AG08395 (cell line): ENCODE measurements around the gene PLEKHA7.
"Not testable (repeated sequence)": the region's sequence is repeated elsewhere in the genome, so short reads cannot be mapped to it uniquely, and the experiment has no call there.

Experiments
- DNase-seq: peaks from one replicate; pipeline ENCODE4 v3.0.0; 2012; ENCODE audit warnings: mixed read lengths, low spot score

The PLEKHA7 gene

DNA sequence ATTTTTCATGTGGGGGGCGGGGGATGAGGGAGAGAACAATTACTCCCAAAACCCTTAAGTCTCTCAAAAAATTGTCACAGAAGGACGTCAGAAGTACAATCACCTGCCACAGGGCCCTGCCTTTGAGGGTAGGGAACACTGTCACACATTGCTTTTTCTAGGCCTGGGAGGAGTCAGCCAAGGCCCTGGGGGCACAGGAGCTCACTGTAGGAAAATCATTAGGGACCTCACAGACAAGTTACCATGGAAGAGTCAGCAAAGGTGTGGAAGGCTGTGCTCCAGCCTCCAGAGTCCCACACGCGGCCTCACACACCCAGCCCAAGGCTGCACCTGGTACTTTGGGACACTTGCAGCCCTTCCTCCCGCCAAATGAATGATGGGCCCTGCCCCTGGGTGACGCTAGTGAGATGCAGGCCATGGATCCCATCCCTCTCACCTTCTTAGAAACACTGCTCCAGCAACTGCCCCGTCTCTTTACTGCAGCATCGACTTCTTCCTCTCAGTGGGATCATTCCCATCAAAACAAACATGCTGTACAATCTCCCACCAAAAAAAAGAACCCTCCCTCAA, 3.3 kb downstream of the PLEKHA7 start:
- DNase-seq = no peak

DNA sequence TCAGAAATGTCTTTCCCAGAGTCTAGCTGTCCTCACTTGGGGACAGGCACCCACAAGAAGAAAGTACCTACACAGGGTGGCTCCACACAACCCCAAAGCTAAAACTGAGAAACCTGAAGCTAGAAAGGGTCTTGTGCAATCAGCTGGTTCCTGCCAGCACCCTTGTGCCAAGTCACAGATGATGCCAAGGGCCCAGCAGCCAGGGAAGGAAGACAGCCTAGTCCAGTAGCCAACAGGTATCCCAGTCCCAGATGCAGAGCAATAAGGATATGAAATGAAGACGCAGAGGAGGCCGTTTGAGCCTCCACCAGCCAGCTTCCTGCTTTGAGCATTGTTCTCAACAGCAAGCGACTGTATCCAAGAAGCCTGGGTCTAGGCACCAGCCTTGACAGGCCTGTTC, 6.1 kb downstream of the PLEKHA7 start:
- DNase-seq = no peak

DNA sequence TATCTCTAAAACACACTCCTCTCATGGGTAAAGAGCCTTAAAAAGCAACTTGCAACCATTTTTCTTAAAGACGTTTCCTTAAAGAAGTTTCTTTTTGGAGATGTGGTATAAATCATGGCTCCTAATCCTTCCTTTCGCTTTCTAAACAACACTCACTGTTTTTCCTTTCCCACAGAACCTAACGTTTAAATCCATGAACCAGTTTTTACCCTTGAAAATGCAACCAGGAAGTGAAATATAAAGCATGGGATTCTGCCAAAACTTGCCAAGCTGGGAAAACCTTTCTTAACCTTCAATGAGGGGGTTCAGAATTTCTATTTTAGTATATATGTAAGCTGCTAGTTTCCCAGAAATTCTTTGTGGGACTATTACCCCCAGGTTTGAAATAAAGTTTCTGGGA, 8.6 kb downstream of the PLEKHA7 start:
- no peak for DNase-seq

DNA sequence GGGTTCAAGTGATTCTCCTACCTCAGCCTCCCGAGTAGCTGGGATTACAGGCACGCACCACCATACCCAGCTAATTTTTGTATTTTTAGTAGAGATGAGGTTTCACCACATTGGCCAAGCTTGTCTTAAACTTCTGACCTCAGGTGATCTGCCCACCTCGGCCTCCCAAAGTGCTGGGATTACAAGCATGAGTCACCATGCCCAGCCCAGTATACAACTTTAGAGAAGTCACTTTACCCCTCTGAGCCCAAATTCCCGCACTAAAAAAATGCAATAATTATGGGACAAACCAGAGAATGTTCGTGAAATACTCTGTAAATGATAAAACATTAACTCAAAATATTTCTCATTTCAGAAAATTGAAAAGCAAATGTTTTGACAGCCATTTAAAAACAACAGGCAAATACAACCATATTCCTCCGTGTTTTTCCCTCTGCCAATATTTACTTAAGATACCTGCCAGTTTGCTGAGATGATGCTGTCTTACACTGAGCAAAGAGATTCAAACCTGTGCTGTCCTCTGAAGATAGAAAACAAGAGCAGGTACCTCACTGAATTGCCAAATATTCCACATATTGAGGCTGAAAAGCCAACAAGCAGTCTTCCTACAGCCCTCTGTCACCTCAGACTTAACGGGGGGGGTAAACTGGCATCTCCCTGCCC, 9.6 kb downstream of the PLEKHA7 start:
- no peak for DNase-seq

DNA sequence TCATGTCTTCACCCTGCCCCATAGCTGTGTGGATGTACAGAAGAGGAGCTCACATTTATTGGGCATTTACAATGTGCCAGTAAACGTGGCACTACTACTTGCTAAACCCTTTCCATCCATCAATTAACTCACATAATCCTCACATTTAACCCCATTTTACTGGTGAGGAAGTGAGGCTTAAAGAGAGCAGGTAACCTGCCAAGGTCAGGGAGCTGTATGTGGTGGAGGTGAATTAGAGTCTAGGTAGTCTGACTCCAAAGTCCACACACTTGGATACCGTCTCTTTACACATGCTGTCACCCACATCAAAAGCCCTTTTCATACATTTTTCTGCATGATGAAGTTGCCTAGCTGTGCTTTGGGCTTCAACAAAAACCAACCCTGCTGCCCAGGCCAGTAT, 10.8 kb downstream of the PLEKHA7 start:
- no peak for DNase-seq

DNA sequence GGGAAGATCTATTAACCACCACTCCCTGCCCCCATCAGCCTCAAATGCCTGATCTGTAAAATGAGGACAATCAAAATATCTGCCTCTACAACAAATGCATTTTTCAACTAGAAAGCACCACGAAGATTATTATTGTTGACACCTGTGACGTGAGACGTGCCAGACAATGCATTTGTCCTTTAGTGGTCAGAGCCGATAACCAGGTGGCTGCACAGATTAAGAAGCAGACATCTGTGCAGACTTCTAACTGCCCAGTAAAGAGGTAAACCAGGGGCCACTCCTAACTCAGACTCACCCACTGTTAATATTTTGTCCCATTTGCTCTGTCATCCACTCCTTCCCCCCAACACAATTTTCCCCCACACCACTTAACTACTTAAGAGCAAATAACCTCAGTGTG, 11.7 kb downstream of the PLEKHA7 start:
- DNase-seq = no peak

DNA sequence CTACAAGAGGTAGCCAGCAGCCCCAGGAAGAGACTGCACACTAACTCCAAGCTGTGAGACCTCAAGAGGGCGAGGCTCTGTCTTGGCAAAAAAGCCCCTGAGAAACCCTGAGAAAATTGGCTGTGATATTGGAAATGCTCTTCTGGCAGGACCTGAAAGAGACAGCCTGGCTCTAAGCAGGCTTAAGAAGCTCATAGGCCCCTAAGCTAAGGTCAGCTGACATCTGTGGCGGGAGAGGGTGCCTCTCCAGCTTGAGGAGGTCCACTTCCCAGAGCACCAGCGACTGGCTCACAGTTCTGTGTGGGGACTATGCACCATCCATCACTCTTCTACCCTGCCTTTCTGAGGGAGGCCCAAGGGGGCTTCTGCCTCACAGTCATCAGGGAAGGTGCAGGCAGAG, 12.4 kb downstream of the PLEKHA7 start:
- no peak for DNase-seq

DNA sequence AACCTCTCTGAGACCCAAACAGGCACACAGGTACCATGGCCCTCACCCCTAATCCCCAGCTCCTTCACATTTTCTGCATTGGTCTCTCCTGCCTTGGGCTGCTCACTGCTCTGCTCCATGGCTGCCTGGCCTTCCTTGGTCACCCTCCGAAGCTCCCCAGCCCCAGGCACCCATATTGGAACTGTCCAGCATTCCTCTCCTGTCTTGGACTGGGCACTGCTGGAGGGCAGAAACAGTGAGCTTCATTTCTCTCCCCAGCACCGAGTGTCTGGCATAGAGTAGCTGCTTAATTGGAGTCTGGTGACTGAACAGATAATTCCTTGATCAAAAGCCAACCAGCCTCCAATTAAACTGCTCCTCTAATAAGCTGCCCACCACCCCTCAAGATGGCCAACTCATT, 13.2 kb downstream of the PLEKHA7 start:
- DNase-seq = no peak

DNA sequence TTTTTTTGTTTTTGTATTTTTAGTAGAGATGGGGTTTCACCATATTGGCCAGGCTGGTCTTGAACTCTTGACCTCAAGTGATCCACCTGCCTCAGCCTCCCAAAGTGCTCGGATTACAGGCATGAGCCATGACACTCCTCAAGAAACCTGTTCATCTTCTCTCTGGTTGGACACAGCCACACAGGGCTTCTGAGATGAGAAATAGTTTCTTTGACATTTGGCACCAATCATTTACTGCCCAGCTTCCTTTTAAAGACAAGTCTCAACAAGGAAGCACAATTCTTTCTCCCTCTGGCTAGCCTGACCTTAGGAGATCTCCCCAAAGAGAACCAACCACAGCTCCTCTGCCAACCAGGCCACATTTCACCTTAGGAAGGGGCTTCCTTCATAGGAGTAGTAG, 14.0 kb downstream of the PLEKHA7 start:
- not testable (repeated sequence) for DNase-seq

DNA sequence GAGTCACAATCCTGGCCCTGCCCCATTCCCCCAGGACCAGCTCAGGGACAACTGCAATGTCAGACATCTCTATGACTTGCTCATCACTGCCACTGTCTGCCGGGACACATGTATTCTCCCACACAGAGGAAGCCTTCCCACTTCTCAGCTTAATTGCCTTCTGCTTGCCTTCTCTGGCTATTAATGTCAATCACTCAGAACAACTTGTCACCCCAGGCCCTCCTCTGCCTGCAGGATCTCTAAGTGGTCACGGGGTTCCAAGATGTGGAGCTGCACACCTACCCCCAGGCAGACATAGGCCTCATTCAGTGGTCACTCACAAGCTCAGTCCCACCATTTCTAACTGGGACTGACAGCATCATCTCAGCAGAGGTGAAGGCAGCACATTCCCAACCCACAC, 15.1 kb downstream of the PLEKHA7 start:
- DNase-seq = no peak

DNA sequence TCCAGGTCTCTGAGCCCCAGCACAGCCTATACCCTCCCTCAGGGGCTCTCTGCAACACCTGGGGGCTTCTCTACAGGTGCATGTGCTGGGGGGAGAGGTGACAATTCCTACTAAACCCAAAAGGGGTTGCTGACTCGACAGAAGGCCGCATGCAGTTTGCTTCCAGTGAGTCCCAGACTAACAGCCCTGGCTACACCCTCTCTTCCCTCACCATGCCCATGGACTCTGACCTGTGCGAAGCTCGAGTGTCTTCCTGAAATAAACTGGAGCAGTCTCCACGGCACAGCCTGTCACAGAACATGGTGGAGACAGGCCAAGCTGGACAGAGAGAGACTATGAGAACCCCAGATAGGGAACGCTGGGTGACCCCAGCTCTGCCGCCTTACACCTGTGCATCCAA, 16.6 kb downstream of the PLEKHA7 start:
- DNase-seq = no peak

DNA sequence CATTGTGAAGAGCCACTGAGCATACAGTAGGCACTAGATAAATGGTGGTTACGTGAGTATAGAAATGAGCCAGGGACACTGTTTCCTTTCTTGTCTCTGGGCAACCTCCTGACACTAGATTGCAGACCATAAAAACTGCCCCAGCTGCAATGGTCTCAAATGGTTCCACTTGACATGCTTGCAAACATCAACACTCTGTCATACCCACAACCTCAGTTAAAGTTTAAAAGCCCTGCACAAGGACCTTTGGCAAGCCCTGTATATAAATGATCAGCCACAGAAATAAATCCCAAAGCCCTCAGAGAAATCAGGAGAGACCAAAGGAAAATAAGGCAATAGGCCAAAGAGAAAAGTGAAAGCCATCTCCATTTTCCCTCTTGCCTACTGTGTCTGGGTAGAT, 20.7 kb downstream of the PLEKHA7 start:
- DNase-seq = no peak

DNA sequence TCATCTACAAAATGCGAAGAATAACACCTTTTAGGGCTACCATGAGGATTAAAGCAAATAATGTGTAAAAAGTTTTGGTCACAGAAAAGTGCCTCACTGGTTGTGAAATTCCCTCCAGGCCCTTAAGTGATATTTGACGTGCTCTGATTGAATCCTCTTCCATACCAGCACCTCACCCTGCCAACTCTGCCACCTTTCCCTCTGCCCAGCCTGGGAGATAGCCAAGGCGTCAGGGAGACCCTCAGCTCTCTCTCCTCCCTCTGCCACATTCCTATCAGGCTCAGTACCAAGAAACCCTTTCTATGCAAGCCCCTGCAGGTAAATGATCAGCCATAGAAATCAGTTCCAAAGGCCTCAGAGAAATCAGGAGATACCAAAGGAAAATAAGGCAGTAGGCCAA, 21.4 kb downstream of the PLEKHA7 start:
- DNase-seq = no peak

DNA sequence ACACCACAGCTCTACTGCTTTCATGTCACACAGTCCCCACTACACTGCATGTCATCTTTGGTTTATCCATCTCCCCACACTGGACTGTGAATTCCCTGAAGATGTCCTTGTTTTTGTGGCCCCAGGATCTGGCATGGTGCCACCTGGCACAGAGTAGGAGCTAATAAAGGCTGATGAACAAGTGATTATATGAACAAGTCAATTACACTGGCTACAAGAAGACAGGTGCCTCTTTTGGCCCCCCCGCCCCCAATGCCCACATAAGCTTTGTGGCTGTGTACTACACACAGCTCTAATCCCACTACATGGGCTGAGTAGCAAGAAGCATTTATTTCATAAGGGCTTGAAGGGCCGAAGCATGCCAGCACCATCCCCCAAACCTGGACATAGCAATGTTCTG, 24.7 kb downstream of the PLEKHA7 start:
- no peak for DNase-seq

DNA sequence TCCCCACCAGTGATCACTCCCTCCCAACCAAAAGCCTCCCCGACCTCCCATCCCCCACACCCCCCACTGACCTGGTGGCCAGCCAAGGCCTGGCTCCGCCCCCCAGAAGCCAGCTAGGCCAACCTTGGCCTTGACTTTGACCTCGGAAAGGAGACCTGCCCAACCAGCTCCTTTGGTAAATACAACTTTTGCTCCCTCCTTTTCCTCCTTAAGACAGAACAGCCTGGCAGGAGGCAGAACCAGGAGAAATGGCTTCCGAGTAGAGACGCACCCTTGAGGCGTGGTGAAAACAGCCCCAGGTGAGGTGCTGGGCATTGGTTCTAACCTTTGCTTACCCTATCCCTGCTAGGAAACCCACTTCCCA, 27.0 kb downstream of the PLEKHA7 start:
- no peak for DNase-seq

DNA sequence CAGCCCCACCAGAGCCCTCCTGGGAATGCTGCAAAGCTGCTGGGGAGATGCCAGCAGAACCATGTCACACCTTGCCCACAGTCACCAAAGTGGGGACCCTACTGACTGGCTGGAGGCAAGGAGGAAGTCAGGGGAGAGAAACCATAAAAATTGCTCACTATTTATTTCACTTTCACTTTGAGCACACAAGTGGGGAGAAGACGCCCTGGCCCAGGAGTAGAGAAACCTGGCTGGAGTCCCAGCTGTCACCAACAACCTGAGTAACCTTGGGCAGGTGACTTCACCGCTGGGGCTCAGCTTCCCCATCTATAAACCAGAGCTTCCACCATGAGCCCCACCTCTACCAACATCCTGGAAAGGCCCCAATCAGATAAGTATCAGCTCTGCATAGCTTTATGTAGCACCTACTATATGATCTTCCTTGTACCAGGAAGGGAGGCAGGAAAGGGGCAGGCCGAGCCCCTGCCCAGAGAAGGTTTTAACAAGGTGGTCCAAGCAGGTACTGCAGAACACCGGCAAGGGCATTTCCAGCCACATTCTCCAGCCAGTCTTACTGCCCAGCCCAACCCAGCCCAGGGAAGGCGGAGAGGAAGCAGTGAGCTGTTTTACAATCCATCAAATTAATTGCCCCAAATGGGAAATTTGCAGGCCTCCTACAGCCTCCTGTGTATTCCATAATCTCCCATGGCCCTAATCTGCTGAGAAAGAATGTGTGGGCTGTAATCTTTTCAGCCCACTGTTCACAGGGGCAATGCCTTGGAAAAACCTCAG, 27.6 kb downstream of the PLEKHA7 start:
- no peak for DNase-seq

DNA sequence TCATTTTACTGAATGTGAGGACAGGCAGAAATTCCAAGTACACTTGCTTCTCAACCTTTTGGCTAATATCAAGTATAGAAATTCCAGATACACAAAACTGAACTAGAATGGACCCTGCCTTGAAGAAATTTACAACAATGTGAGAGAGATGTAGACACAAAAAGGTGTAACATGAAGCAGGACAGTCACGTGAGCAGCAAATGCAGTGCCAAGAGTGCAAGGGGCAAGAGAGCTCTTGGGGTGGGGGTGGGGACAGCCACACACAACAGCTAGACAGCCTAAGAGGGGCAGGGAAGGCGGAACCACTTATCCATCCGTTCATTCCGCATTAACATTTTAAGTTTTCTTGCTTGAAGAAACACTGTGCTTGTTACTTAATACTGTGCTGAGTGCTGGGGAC, 28.9 kb downstream of the PLEKHA7 start:
- no peak for DNase-seq

DNA sequence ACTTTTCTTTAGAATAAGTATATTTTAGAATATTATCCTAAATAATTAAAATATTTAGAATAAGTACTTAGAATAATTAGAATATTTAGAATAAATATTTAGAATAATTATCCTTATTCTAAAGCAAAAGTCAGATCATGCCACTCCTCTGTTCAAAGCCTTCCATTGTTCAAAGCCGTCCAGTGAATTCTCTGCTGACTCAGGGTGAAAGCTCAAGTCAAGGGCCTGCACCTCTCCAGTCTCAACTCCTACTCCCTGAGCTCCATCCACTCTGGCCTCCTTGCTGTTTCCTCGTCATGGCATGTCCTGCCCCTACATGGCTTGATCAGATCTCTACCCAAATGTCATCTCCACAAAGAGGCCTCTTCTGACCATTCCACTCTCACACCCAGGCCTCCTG, 30.0 kb downstream of the PLEKHA7 start:
- DNase-seq = no peak

DNA sequence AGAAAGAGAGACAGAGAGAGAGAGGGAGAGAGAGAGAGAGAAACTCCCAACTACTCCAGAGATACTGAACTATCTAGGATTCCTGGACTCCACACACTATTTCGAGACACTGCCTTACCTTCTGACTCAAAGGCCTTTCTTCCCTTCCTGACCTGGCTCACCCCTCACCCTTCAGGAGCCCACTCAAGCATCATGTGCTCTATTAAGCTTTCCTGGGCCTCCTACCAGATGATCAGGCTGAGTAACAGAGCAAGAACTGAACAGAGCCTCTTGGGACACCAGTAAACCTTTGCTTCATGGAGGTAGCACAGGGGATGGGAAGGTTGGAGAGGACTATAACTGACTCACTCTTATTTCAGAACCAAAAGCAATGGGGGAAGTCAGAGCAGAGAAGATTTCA, 31.4 kb downstream of the PLEKHA7 start:
- no peak for DNase-seq

DNA sequence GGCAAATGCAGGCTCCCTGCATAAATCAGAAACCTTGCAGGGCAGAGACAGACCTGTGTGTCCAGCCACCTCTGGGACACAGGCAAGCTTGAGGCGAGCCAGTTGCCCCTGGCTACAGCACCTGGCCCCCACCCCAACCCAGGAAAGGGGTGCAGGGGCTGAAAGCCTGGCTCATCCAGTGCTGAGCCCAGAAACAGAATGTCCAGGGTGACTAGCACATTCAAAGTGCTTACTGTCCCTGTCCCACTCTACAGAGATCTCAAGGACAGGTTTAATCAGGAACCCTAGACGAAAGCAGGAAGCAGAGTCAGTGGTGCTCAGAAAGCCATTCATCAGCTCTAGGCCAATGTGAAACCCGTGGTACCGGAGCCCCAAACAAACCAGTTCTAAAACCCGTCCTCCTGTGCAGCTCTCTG, 31.9 kb downstream of the PLEKHA7 start:
- no peak for DNase-seq

DNA sequence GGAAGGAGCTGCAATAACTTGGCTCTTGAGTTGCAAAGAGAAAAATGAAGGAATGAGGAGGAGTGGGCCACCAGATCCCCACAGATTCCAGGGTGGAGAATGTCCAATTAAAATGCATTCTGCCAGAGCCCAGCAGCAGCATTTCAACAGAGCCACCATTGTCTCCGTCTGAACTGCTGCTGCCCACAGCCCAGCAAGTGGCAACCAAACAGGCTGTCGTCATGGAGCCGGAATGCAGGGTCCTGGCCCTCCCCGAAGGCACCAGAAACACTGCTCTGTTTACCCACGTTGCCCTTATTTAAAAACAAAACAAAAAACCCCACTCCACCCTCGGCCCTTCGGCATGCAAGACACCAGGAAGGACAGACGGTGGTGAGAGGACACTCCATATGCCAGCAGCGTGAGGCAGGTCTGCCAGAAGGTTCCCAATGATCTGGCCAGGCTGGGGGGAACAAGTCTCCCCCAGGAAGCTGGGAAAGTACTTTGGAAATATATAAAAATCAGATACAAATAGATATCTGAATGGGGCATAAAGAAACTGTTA, 32.5 kb downstream of the PLEKHA7 start:
- peak; percentile 26 for DNase-seq

DNA sequence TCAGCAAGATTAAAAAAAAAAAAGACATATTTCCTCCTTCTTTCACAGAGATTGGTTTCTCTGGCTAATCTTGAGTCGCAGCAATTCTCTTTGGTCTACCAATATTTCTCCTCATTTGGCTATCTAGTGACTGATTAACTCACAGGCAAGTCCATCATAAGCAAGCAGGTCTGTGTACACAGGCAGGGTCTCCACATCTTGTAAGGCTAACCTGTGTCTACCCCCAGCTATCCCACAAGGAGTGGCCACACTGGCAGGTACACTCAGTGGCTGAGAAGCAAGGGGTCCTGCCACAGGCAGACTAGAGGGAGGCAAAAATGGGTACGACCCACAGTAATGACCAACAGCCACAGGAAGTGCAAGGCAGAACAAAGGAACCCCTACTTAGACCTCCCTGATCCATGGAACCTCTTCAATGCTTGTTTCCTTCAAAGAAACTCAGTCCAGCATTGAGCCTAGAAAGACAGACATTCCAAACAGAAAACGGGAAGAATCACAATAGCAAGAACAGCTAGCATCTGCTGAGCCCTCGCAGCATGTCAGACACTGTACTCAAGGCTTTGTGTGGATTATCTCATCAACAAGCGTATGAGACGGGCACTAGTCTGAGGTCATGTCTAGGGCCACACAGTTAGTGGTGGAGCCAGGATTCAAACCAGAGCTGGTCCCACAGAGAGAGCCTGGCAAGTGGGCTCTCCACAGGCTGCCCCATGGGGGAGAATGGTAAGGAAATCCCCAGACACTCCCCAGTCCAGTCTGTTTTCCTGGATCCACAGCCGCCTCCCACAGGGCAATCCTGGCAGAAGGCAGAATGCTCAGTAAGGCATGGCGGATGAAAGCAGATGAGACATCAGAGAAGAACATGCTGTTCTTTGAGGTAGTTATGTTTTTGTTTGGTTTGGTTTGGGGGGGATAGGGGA, 34.3 kb downstream of the PLEKHA7 start:
- DNase-seq = no peak

DNA sequence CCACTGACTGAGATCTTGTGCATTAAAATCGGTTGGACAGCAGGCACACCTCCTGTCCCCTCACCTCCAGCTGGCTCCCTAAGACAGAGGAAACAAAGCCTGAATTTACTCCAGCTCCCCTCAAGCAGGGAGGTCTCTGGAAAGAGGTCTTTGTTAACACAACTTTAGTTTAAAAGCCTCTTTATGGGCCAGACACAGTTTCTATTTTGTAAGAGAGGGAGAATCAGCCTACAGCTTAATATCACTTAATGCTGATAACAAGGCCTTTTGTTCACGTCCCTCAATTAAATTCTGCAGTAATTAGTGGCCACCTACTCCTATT, 36.3 kb downstream of the PLEKHA7 start:
- no peak for DNase-seq
